ENCODE results near the gene PLAGL2.

The PLAGL2 gene

GRCh38 chr20:32149566-32150170, 57.9 kb downstream of the PLAGL2 start:
- no peak overlapping the region for H3K4me3 ChIP-seq (ENCODE audit: low read length)
- TF ChIP-seq ZNF274 (IDR thresholded peaks at IDR 0.05; ENCODE audit: low read depth, low read length): no peak

GRCh38 chr20:32144898-32145662, 62.5 kb downstream of the PLAGL2 start:
- TF ChIP-seq ZNF274 (IDR thresholded peaks at IDR 0.05; ENCODE audit: low read depth, low read length): no peak

DNA sequence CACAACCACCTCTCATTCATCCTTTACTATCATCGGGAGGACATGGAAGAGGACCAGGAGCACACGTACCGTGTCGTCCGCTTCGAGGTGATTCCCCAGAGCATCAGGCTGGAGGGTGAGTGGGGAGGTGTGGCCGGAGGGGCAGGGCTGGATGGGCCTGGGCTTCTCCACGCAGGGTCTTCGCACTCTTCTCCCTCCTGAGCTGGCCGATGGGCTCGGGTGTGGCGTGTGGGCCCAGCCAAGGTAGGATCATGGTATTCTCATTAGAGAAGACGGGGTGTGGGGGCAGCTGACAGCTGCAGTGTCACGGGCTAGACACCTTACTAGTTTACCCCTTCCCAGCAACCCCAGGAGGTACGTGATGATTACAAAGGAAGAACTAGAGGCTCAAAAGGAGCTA, 64.6 kb downstream of the PLAGL2 start:
- H3K4me3 ChIP-seq (ENCODE audit: low read length): no peak overlapping the region

More at GRCh38 chr20:32144898-32145662, 62.5 kb downstream of the PLAGL2 start:
- H3K4me3 ChIP-seq (ENCODE audit: low read length): no peak overlapping the region

More for the DNA sequence above, 64.6 kb downstream of the PLAGL2 start:
- no peak for TF ChIP-seq ZNF274 (IDR thresholded peaks at IDR 0.05; ENCODE audit: low read depth, low read length)

Measured in GM08714 (cell line).